HEK293 (cell line): ENCODE measurements around the gene UMAD1.

Experiments used
- CTCF ChIP-seq: fragments of 450-650 bp; formaldehyde crosslinking; IDR thresholded peaks from 2 replicates; pipeline ENCODE4 v1.5.1; 2016; ENCODE audit warnings: missing biosample characterization, missing genetic modification characterization
- OVOL3 ChIP-seq: fragments of 450-650 bp; formaldehyde crosslinking; IDR thresholded peaks from 2 replicates; pipeline ENCODE4 v1.5.1; 2016; ENCODE audit warnings: missing biosample characterization, missing genetic modification characterization
- REST ChIP-seq: fragments of 450-650 bp; formaldehyde crosslinking; IDR thresholded peaks from 2 replicates; pipeline ENCODE4 v1.5.1; 2016; ENCODE audit warnings: missing biosample characterization, missing genetic modification characterization
- SETDB1 ChIP-seq: IDR thresholded peaks from one replicate; pipeline ENCODE4 v1.6.1; 2017; ENCODE audit warnings: mild to moderate bottlenecking, low read length, moderate library complexity, mixed read lengths; ENCODE audit not compliant: insufficient read length
- ZBTB48 ChIP-seq: fragments of 450-650 bp; formaldehyde crosslinking; IDR thresholded peaks from 2 replicates; pipeline ENCODE4 v1.5.1; 2016; ENCODE audit warnings: missing biosample characterization, missing genetic modification characterization
- ZNF558 ChIP-seq: fragments of 450-650 bp; formaldehyde crosslinking; IDR thresholded peaks from 2 replicates; pipeline ENCODE4 v1.5.1; 2016; ENCODE audit warnings: missing biosample characterization, missing genetic modification characterization
- ZNF639 ChIP-seq: fragments of 450-650 bp; formaldehyde crosslinking; IDR thresholded peaks from 2 replicates; pipeline ENCODE4 v1.5.1; 2016; ENCODE audit warnings: missing biosample characterization, missing genetic modification characterization
- ZSCAN5A ChIP-seq: fragments of 450-650 bp; formaldehyde crosslinking; IDR thresholded peaks from 2 replicates; pipeline ENCODE4 v1.5.1; 2016; ENCODE audit warnings: missing biosample characterization, missing genetic modification characterization

- TF ChIP-seq ZNF639 (no peak), ZBTB48 (tag by site-specific recombination) (no peak), CTCF (no peak), REST (tag by site-specific recombination) (no peak), OVOL3 (tag by site-specific recombination) (no peak), ZNF558 (no peak), ZSCAN5A (tag by site-specific recombination) (no peak), SETDB1 (no peak)
These were observed 67.3 kb downstream of the UMAD1 start for GRCh38 chr7:7707806-7708205.
